GM12878 (cell line): ENCODE data around the gene ATG14. TPM values are rescaled to one million over a fixed set of nuclear protein-coding genes. Genes with fewer than 3 reads are reported as not detected.
A peak's percentile ranks its signal among the peaks of the same experiment; 100 is the strongest.

ENCODE experiments used
- MEF2A ChIP-seq: IDR thresholded peaks from 2 replicates; pipeline ENCODE4 v1.6.1; 2011; ENCODE audit warnings: low read depth, mild to moderate bottlenecking, low read length, moderate library complexity; ENCODE audit not compliant: insufficient read depth
- MEF2B ChIP-seq: fragments of 450-650 bp; IDR thresholded peaks from 2 replicates; pipeline ENCODE4 v1.6.1; 2018; ENCODE audit warnings: mild to moderate bottlenecking, moderate library complexity; ENCODE audit not compliant: partially characterized antibody, poor library complexity, severe bottlenecking
- NFXL1 ChIP-seq: fragments of 450-650 bp; IDR thresholded peaks from 2 replicates; pipeline ENCODE4 v1.6.1; 2017; ENCODE audit warnings: antibody characterized with exemption, mild to moderate bottlenecking, borderline replicate concordance
- NFYA ChIP-seq: IDR thresholded peaks from 2 replicates; pipeline ENCODE4 v1.6.1; 2011; ENCODE audit warnings: low read depth, mild to moderate bottlenecking, low read length, improper control_type of control experiment, borderline replicate concordance
- PAX8 ChIP-seq: fragments of 450-650 bp; IDR thresholded peaks from 2 replicates; pipeline ENCODE4 v1.6.1; 2017; ENCODE audit warnings: mild to moderate bottlenecking, moderate library complexity
- POLR2A ChIP-seq: IDR thresholded peaks from 2 replicates; pipeline ENCODE4 v1.6.1; 2011; ENCODE audit warnings: low read depth, mild to moderate bottlenecking, low read length
- POU2F2 ChIP-seq: IDR thresholded peaks from 3 replicates; pipeline ENCODE4 v1.6.1; 2011; ENCODE audit warnings: low read depth, mild to moderate bottlenecking, low read length, borderline replicate concordance
- SREBF1 ChIP-seq: IDR thresholded peaks from 2 replicates; pipeline ENCODE4 v1.6.1; 2012; ENCODE audit warnings: mild to moderate bottlenecking, low read length
- polyA plus RNA-seq, 11 experiments: library from polyadenylated mRNA; depleted of rRNA in 4 of 11; unstranded in 6 of 11; stranded (reverse) in 5 of 11; fragments of >200 nt; fragmentation: Nextera tagmentation in 4 of 11; fragmentation: Illumina TruSeq in 1 of 11; extraction: Ambion mirVana in 4 of 11; extraction: Trizol in 1 of 11; gene quantifications; 1 replicate in 1 of 11; 2 replicates in 10 of 11; pipeline versions ENCODE4 v1.2.1 to v1.2.3, GENCODE V29; 2011 to 2016; ENCODE audit warnings: inconsistent platforms in 2 of 11, missing spikeins in 2 of 11, low read depth in 1 of 11
- total RNA-seq, 4 experiments: library from RNA; depleted of rRNA in 3 of 4; stranded (reverse); fragments of >200 nt in 3 of 4; fragmentation: Illumina TruSeq in 1 of 4; extraction: Trizol in 1 of 4; gene quantifications; 2 replicates each; pipeline versions ENCODE4 v1.2.1 to v1.2.3, GENCODE V29; 2013 to 2021
- TF ChIP-seq, protein P1 (sequence below): fragments of 450-650 bp; formaldehyde crosslinking; IDR thresholded peaks from 2 replicates; pipeline ENCODE4 v1.5.0; 2022; ENCODE audit warnings: mild to moderate bottlenecking, missing genetic modification characterization
- TF ChIP-seq, protein P2 (sequence below): IDR thresholded peaks from 2 replicates; pipeline ENCODE4 v1.6.1; 2012; ENCODE audit warnings: low read depth, low read length, improper control_type of control experiment
- TF ChIP-seq, protein P3 (sequence below): IDR thresholded peaks from 2 replicates; pipeline ENCODE4 v1.6.1; 2012; ENCODE audit warnings: low read depth, low read length, improper control_type of control experiment
- TF ChIP-seq, protein P4 (sequence below): IDR thresholded peaks from 2 replicates; pipeline ENCODE4 v1.6.1; 2012; ENCODE audit warnings: improper control_type of control experiment, low read depth, low read length; ENCODE audit not compliant: insufficient replicate concordance
- TF ChIP-seq, protein P5 (sequence below): fragments of 450-650 bp; IDR thresholded peaks from 2 replicates; pipeline ENCODE4 v1.6.1; 2018; ENCODE audit warnings: mild to moderate bottlenecking, low read depth, moderate library complexity; ENCODE audit not compliant: partially characterized antibody

Gene ATG14
- total and polyA plus RNA-seq, 10 of the 15 experiments (the other 5 are each of a cell fraction or from before 2014, with no cell fraction given) = 1.1 to 6.4 (median 5.0) TPM

DNA sequence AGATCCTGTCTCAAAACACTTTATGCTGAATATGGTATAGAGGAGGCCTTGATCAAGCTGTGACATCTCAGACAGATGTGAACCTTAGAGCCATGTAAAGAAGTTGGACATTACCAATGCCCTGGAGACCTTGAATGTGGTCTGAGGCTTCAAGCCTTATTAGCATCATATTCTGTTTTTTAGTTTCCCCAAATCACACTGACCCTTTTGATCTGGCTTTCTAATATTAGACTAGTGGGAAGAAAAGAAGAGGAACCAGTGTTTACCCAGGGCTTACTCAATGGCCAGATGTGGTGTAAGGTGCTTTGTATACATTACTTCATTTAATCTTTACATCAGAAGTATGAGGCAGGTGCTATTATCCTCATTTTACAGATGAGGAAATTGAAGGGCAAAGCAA is 39.4 kb upstream of the ATG14 start (continued):
- TF ChIP-seq, protein P1, sequence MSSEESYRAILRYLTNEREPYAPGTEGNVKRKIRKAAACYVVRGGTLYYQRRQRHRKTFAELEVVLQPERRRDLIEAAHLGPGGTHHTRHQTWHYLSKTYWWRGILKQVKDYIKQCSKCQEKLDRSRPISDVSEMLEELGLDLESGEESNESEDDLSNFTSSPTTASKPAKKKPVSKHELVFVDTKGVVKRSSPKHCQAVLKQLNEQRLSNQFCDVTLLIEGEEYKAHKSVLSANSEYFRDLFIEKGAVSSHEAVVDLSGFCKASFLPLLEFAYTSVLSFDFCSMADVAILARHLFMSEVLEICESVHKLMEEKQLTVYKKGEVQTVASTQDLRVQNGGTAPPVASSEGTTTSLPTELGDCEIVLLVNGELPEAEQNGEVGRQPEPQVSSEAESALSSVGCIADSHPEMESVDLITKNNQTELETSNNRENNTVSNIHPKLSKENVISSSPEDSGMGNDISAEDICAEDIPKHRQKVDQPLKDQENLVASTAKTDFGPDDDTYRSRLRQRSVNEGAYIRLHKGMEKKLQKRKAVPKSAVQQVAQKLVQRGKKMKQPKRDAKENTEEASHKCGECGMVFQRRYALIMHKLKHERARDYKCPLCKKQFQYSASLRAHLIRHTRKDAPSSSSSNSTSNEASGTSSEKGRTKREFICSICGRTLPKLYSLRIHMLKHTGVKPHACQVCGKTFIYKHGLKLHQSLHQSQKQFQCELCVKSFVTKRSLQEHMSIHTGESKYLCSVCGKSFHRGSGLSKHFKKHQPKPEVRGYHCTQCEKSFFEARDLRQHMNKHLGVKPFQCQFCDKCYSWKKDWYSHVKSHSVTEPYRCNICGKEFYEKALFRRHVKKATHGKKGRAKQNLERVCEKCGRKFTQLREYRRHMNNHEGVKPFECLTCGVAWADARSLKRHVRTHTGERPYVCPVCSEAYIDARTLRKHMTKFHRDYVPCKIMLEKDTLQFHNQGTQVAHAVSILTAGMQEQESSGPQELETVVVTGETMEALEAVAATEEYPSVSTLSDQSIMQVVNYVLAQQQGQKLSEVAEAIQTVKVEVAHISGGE = no peak
- TF ChIP-seq MEF2A (0 out of 2 replicates have a peak, but pooled peaks have one; percentile 45), POLR2A (no peak), POU2F2 (no peak; the same call in 2 of the 3 replicates), NFYA (no peak), MEF2B (peak; percentile 83), PAX8 (no peak), SREBF1 (no peak), NFXL1 (no peak)
- TF ChIP-seq, protein P2, sequence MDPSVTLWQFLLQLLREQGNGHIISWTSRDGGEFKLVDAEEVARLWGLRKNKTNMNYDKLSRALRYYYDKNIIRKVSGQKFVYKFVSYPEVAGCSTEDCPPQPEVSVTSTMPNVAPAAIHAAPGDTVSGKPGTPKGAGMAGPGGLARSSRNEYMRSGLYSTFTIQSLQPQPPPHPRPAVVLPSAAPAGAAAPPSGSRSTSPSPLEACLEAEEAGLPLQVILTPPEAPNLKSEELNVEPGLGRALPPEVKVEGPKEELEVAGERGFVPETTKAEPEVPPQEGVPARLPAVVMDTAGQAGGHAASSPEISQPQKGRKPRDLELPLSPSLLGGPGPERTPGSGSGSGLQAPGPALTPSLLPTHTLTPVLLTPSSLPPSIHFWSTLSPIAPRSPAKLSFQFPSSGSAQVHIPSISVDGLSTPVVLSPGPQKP = no peak
- TF ChIP-seq, protein P3, sequence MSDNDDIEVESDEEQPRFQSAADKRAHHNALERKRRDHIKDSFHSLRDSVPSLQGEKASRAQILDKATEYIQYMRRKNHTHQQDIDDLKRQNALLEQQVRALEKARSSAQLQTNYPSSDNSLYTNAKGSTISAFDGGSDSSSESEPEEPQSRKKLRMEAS = no peak
- TF ChIP-seq, protein P4, sequence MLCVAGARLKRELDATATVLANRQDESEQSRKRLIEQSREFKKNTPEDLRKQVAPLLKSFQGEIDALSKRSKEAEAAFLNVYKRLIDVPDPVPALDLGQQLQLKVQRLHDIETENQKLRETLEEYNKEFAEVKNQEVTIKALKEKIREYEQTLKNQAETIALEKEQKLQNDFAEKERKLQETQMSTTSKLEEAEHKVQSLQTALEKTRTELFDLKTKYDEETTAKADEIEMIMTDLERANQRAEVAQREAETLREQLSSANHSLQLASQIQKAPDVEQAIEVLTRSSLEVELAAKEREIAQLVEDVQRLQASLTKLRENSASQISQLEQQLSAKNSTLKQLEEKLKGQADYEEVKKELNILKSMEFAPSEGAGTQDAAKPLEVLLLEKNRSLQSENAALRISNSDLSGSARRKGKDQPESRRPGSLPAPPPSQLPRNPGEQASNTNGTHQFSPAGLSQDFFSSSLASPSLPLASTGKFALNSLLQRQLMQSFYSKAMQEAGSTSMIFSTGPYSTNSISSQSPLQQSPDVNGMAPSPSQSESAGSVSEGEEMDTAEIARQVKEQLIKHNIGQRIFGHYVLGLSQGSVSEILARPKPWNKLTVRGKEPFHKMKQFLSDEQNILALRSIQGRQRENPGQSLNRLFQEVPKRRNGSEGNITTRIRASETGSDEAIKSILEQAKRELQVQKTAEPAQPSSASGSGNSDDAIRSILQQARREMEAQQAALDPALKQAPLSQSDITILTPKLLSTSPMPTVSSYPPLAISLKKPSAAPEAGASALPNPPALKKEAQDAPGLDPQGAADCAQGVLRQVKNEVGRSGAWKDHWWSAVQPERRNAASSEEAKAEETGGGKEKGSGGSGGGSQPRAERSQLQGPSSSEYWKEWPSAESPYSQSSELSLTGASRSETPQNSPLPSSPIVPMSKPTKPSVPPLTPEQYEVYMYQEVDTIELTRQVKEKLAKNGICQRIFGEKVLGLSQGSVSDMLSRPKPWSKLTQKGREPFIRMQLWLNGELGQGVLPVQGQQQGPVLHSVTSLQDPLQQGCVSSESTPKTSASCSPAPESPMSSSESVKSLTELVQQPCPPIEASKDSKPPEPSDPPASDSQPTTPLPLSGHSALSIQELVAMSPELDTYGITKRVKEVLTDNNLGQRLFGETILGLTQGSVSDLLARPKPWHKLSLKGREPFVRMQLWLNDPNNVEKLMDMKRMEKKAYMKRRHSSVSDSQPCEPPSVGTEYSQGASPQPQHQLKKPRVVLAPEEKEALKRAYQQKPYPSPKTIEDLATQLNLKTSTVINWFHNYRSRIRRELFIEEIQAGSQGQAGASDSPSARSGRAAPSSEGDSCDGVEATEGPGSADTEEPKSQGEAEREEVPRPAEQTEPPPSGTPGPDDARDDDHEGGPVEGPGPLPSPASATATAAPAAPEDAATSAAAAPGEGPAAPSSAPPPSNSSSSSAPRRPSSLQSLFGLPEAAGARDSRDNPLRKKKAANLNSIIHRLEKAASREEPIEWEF = no peak
- TF ChIP-seq, protein P5, sequence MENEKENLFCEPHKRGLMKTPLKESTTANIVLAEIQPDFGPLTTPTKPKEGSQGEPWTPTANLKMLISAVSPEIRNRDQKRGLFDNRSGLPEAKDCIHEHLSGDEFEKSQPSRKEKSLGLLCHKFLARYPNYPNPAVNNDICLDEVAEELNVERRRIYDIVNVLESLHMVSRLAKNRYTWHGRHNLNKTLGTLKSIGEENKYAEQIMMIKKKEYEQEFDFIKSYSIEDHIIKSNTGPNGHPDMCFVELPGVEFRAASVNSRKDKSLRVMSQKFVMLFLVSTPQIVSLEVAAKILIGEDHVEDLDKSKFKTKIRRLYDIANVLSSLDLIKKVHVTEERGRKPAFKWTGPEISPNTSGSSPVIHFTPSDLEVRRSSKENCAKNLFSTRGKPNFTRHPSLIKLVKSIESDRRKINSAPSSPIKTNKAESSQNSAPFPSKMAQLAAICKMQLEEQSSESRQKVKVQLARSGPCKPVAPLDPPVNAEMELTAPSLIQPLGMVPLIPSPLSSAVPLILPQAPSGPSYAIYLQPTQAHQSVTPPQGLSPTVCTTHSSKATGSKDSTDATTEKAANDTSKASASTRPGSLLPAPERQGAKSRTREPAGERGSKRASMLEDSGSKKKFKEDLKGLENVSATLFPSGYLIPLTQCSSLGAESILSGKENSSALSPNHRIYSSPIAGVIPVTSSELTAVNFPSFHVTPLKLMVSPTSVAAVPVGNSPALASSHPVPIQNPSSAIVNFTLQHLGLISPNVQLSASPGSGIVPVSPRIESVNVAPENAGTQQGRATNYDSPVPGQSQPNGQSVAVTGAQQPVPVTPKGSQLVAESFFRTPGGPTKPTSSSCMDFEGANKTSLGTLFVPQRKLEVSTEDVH = no peak
